ENCODE results near the gene CDH8.
"Not testable (repeated sequence)": the region's sequence is repeated elsewhere in the genome, so short reads cannot be mapped to it uniquely, and the experiment has no call there.

CDH8 gene

DNA sequence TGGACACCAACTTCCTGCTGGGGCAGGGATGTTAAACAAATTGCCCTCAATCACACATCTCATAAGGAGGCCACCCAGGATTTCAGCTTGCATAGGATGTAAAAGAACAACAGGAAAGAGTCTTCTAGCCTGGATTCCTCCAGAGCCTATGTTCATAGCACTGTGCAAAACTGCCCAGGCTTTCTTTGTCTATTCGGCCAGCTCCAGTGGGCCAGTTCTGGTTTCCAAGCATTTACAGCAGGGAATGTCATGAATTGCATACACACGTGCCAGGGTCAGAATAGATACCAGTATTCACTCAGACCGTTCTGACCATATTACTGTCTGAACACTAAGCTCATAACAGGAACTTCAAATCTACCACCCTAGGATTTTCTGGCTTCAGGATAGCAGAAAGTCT lies 273.2 kb downstream of the CDH8 start:
- no peak for DNase-seq

DNA sequence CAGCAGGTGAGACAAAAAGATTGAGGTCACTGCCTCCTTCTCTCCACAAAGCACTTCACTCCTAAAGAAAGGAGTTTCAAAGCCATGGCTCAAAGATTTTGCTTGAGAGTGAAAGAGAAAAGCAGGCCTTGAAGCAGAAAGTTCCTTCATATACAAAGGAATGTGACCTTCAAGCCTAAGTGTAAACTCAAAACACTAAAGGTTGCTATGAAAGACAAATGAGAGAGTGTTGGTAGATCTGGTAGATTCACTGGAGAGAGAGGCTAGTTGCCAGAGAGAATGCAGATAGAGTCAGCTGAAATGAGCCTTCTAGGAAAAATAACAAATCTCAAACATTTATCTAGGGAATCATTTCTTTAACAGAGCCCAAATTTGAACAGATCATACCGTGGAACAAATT lies 305.2 kb downstream of the CDH8 start:
- DNase-seq: no peak

DNA sequence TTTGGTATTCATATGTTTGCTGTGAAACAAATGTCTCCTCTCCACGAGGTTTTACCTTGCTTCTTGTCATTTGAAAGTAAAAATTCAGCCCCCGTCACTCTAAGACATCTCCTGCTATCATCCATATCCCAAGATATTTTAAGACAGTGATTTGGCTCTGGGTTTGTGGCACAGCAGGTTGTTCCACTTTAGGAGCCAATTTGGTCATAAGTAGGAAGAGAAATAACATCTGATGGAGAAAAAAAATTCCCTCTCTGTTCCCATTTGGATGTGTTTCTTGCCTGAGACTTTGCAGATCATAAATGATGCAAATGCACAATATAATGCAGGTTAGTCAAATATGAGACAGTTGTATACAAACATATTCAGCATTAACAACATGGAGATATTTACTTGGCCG lies 309.5 kb downstream of the CDH8 start:
- no peak for DNase-seq

DNA sequence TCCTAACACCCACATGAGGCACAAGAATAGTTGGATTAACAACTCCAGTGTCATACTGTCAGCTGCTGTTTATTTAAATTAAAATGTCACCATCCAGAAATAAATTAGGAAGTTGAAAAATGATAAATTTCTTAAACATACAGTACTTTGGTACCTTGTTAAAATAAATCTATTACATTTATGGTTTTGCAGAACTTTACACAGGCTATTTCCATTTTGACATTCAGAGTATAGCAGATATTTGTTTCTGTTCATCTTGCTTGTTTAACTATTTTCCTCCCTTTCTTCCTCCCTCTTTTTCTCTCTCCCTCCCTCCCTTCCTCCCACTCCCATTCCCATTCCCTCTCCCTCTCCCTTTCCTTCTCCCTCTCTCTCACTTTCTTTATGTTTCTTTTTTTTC lies 310.1 kb downstream of the CDH8 start:
- DNase-seq: no peak

DNA sequence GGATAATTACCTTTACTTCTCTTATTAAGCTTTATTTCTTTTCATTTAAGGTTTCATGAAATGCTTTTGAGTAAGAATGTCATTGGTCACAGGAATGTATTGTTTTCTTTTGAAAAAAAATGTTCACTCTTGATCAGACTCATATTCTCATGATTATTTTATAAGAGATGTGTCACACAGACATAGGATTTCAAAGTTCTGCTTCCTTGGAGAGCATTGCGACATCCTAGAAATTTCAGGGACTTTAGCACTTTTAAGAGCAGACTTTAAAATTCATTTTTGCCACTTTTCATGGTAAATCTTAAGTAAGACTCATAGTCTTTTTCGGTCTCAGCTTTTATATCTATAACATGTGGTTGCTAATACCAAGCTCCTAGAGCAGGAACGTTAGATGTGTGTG lies 314.7 kb downstream of the CDH8 start:
- DNase-seq: no peak

DNA sequence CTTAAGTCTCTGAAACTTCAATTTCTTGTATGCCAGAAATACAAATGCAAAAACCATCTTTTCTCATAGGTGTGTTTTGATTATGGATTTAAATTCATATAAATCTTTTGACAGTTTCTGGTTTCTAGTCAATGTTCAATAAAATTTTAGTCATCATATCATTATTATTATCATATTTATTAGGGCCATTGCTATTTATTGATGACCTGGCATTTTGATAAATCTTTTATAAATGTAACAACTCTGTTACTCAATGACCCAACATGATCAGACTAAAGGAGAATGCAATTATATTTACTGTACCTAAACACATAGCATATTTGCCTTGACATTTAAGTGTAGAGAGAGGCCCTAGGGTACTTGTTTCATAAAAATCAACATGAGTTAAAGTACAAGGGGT lies 320.8 kb downstream of the CDH8 start:
- DNase-seq: no peak

DNA sequence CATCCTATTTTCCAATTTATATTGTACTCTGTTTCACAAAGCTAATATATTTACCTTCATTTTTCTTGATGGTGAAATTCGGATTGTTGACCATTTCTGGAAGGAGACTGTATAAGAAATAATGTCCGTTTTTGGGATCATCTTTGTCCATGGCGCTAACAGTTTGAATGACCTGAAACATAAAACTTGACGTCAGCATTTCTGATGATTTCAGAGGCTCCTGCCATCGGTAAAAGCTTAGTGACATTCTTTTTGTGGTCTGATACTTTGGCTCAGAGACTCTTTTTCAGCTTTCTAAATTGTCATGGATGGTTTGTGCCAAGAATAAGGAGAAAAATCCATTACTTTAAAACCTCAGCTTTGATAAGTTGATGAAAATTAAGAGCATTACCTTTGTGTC lies 322.5 kb downstream of the CDH8 start:
- DNase-seq: no peak

DNA sequence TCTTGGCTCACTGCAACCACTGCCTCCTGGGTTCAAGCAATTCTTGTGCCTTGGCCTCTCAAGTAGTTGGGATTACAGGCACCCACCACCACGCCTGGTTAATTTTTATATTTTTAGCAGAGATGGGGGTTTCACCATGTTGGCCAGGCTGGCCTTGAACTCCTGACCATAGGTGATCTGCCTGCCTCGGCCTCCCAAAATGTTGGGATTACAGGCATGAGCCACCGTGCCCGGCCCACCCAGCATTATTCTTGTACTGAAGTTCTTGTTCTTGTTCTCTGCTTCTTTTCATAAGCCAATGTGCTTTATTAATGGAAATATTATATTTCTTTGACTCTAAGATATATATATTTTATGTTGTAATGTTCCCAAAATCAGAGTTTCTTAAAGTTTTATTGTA lies 336.6 kb downstream of the CDH8 start:
- DNase-seq: not testable (repeated sequence)

DNA sequence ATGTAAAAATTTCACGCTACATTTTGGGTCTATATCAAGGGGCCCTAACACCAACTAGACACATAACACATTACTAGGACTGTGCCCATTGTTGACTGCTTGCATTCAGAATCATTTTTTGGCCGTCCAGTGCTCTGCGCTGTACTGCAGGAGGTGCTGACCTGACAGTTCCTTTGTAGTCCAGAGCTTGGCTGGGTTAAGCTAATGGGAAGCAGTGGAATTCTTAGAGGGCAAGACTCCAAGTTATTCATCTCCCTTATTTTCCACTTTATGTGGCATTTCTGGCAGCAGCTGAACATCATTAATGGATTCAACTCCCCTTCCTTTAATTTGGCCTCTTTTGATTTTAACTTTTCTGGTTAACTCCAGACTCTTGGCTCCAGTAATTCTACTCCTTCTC lies 351.7 kb downstream of the CDH8 start:
- no peak for DNase-seq

DNA sequence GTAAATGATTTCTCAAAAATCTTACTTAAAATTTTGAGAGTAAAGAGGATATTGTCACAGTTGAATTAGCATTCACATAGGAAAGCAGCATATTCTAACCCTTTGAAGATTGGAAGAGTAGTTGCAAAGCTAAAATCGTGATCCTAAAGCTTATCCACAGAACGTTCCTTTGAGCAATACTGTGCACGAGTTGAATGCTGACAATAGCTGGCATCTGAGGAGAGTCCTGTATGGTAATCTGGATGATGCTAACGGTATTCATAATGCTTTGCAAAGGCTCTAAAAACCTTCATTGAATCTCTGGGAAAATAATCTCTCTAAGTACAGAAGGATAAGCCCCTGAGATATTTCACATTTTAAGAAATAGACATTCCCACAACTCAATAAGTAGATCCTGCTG lies 354.6 kb downstream of the CDH8 start:
- DNase-seq: no peak

DNA sequence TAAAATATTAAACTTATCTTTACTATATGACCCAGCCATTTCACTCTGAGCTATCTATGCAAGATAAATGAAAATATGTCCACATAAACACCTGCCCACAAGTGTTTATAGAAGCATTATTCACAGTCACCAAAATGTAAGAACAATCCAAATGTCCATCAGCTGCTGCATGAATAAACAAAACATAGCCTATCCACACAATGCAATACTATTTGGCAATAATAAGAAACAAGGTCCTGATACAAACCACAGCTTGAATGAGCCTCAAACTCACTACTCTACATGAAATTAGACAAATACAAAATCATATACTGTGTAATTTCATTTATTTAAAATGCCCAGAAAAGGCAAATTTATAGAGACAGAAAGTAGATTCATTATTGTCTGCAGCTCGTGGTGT lies 355.1 kb downstream of the CDH8 start:
- DNase-seq: no peak

DNA sequence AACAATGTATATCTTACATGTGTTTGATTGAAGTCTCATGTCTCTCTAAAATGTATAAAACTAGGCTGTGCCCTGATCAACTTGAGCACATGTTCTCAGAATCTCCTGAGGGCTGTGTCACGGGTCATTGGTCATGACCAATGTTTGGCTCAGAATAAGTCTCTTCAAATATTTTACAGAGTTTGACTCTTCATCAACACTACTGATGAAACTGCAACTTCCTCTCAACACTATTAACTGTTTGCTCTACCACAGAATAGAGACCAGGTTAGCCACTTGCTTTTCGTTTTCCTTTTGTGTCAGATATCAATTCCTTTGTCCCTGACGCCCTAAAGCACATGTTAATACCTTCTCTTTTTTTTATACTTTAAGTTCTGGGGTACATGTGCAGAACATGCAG lies 358.1 kb downstream of the CDH8 start:
- no peak for DNase-seq

DNA sequence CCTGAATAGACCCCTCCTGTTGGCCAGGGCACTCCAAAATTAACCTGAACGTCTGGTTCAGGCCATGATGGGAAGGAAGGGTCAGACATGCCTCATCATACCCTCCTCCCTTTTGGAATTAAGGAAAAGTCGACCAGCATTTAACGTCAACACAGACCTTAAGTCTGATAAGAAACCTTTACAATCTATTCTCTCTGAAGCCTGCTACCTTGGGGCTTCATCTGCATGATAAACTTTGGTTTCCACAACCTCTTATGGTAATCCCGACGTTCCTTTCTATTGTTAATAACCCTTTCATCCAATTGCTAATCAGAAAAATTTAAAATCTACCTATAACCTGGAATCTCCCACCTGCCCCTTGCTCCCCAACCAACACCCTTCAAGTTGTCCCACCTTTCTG lies 358.5 kb downstream of the CDH8 start:
- DNase-seq: no peak

DNA sequence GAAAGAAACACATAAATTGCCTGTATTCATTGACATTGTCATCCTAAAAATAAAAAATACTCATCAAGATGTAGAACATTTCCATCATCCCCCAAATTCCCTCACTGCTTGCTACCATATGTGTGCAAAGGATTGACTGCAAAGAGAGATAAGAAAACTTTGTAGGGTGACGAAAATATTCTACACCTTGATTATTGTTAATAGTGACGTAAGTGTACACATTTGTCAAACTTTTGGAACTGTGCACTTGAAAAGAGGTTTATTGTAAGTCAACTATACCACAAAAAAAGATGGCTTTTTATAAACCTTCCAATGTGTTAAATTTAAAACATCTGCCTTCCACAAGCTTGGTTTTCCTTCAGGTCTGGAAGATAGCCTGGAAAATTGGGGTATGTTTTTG lies 359.5 kb downstream of the CDH8 start:
- DNase-seq: no peak

DNA sequence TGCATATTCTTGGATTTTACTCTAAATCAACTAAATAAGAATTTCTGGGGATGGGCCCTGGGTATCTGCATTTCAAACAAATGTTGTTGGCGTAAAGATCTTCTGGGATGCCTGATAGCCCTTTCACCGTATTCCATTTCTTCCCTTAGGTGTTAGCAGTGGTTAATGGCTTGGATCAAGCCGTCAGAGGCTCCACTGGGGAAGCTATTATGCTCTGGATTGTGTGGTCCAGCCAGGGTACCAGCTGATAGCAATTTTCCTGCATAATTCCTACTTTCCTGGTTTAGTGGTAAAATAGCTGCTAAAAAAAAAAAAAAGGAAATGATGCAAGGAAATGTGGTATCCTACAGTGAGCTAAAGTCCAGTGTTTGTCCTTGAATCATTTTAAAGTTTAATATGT lies 365.1 kb downstream of the CDH8 start:
- no peak for DNase-seq

DNA sequence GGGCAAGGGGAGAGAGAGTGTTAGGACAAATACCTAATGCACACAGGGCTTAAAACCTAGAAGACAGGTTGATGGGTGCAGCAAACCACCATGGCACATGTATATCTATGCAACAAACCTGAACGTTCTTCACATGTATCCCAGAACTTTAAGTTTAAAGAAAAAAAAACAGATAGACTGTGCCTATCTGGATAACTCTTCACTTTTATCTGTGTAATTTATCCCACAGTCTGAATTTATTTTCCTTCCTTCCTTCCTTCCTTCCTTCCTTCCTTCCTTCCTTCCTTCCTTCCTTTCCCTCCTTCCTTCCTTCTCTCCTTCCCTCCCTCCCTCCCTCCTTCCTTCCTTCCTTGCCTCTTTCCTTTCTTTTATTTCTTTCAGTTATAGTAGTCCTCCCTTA lies 370.7 kb downstream of the CDH8 start:
- DNase-seq: no peak

DNA sequence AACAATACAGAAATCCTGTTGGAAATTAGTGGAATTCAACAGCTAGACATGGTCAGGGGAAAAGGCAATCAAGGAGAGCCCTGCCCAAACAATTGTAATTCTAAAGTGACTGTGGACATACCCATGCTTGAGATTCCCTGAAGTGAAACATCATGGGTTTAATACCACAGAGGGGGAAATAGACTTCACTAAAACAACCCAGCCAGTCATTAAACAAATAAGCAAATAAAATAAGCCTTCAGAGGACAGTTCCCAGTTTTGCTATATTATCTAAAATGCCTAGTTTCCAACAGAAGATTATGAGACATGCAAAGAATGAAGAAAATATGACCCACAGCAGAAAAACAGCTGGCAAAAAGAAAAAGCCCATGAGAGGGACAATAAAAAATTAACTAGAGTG lies 376.3 kb downstream of the CDH8 start:
- DNase-seq: no peak

DNA sequence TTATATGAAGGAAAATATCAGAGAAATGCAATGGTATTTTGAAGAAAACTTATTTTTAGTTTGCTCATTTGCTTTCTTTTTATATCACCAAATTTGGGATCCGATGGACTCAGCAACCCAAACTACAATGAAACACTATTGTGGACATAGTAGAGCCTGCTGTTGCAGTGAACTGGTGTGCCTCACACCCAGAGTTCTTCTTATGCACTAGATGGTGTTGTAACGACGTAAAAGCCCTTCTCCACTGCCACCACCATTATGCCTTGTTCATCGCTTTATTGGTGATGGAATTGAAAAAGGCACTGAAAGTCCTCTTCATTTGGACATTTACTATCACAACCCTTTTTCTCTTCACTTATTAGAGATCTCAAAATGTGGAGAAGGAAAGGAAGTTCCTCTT lies 381.3 kb downstream of the CDH8 start:
- DNase-seq: no peak

DNA sequence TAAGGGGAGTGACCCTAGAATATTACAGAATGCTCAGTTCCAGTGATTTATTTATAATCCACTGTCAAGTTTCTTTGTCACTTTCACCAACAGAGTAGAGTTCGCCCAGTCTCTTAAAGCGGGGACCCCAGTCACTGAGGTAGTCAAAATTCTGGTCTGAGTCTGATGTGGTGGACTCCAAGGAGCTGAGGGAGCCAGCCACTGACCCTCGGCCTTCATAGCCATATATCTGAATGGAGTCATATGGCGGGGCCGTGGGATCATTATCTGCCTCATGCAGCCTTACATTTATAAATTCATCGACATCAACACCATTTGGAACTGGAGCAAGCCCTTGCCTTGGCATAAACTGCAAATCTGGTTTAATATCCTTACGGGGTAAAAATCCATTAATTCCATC lies 382.7 kb downstream of the CDH8 start:
- DNase-seq: no peak

DNA sequence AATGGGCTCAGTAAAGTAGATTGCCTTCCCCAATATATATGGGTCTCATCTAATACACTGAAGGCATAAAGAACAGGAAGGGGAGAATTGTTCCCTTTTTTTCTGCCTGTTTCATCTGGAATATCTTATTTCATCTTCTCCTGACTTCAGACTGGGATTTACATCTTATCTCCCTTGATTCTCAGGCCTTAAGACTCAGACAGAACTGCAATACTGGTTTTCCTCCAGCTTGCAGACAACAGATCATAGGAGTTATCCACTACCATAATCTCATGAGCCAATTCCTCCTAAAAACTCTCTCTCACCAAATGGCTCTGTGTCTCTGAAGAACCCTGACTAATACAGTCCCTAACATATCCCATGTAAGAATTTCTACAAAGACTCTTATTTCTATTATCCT lies 390.7 kb downstream of the CDH8 start:
- no peak for DNase-seq

DNA sequence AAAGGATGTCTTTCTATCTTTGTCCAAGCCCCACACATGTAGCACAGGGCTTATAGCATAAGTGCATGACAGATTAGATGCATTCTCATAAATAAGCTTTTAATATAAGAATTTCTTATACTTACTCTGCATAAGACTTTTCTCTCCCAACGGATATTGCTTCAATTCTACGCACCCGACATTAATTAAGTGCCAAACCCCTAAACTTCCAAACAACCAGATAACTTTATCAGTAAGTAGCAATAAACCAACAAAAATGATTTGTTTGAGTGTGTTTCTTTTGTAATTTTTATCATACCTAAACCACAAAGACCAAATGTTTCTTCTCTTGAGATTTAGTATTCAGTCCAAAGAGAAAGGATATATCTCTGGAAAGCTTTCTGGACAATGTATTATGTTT lies 391.5 kb downstream of the CDH8 start:
- DNase-seq: no peak

DNA sequence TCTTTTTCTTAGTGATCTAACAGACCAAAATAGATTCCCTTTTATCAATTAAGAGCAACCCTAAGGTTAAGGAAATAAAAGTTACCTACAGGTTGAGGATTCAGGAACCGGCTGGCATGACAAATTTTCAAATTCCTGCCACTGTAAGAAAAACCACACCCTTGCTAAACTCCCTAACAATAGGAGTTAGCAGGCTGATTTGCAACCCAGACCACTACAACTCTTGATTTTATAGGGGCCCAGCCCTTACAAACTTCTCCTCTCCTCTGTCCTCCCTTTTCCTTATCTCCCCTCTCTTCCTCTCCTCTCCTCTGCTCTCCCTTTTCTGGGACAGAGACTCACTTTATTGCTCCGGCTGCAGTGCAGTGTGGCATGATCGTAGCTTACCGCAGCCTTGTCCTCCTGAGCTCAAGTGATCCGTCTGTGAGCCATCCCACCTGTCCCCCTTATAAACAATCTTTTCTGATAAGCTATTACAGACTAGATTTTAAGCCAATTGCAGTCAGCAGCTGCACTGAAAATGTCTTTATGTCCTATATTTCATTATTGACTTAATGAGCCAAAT lies 418.9 kb downstream of the CDH8 start:
- DNase-seq: no peak

DNA sequence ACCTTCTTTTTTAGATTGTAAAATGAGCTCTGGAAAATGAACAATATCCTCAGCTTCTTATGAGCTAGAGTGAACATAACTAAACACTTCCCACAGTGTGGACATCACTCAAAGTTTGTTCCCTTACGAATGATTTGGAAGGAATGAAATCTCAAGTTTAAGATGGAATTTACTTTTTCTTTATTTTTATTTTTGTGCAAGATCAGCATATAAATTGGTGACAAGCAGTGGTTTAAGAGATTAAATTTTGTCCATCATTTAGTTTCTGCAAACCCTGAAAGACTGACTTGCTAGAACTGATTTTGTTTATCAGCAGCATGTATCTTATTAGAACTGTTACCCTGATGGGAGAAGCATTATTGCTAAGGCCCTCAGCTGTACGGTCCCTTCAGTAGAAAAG lies 420.1 kb downstream of the CDH8 start:
- no peak for DNase-seq

DNA sequence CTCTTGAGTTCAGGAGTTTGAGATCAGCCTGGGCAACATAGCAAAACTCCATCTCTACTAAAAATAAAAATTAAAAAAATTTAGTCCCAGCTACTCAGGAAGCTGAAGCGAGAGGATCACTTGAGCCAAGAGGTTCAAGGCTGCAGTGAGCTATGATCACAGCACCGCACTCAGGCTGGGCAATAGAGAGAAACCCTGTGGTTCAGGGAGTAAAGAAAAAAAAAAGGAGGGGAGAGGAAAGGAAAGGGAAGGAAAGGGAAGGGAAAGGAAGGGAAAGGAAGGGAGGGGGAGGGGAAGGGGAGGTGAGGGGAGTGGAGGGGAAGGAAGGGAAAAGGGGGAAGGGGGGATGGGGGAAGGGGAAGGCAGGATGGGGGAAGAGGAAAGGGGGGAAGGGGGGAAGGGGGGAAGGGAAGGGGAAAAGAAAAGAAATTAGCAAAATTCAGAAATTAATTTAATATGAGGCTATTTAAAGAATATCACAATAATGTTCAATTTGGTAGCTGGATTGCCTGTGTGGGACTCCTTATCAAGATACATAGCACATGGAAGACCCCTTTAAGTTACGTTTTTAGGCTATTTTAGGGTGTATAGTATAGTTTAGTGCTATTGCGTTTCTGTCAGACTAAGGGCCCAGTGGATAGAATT lies 424.3 kb downstream of the CDH8 start:
- no peak for DNase-seq

DNA sequence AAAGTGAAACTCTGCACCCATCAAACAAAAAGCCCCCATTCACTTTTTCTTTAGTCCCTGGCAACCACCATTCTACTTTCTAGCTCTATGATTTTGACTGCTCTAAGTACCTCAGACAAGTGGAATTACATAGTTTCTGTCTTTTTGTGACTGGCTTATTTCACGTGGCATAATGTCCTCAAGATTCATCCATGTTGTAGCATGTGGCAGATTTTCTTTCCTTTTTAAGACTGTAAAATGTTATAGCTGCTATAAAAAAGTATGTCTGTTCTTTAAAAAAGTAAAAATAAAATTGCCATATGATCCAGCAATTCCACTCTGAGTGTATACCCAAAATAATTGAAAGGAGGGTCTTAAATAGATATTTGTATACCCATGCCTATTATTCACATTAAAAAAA lies 429.7 kb downstream of the CDH8 start:
- no peak for DNase-seq
